Type B pancreatic cell (in vitro differentiated cells): ENCODE data around the gene DNAI1. TPM values are rescaled to one million over a fixed set of nuclear protein-coding genes. Genes with fewer than 3 reads are reported as not detected.

Source experiments
- DNase-seq: peaks from one replicate; pipeline ENCODE4 v3.0.0; 2021; ENCODE audit warnings: mixed read lengths; ENCODE audit not compliant: unreplicated experiment; ENCODE audit errors: extremely low spot score
- H3K27ac Mint-ChIP-seq: 2 replicates; pipeline ENCODE4 v1.8.0; 2021; ENCODE audit warnings: mild to moderate bottlenecking, mixed read lengths
- H3K27me3 Mint-ChIP-seq: 2 replicates; pipeline ENCODE4 v1.8.0; 2021; ENCODE audit warnings: mixed read lengths
- H3K36me3 Mint-ChIP-seq: 2 replicates; pipeline ENCODE4 v1.8.0; 2021; ENCODE audit warnings: mixed read lengths
- H3K4me1 Mint-ChIP-seq: one replicate; pipeline ENCODE4 v1.8.0; 2021; ENCODE audit warnings: mixed read lengths; ENCODE audit not compliant: unreplicated experiment
- H3K4me3 Mint-ChIP-seq: 2 replicates; pipeline ENCODE4 v1.8.0; 2021; ENCODE audit warnings: mild to moderate bottlenecking, mixed read lengths
- H3K9me3 Mint-ChIP-seq: 2 replicates; pipeline ENCODE4 v1.8.0; 2021; ENCODE audit warnings: mixed read lengths
- total RNA-seq: library from RNA; stranded (reverse); gene quantifications from 2 replicates; pipeline ENCODE4 v1.2.1, GENCODE V29; 2021; ENCODE audit warnings: low replicate concordance
- TF ChIP-seq, protein P1 (sequence below): fragments of 200-600 bp; sonication (generic); conservative IDR thresholded peaks from 2 replicates; pipeline ENCODE4 v1.5.0; 2021; ENCODE audit warnings: antibody characterized with exemption, mild to moderate bottlenecking

DNAI1 gene
- total RNA-seq, 1 donor from 2014 or later = 4.4 TPM

GRCh38 chr9:34558919-34559623 is 100.5 kb downstream of the DNAI1 start:
- H3K9me3 Mint-ChIP-seq = peaks cover 5% of the 10 kb centered on the region
- peaks cover 20% of the 10 kb centered on the region for H3K36me3 Mint-ChIP-seq
- H3K4me3 Mint-ChIP-seq = no peak overlapping the region
- TF ChIP-seq, protein P1, sequence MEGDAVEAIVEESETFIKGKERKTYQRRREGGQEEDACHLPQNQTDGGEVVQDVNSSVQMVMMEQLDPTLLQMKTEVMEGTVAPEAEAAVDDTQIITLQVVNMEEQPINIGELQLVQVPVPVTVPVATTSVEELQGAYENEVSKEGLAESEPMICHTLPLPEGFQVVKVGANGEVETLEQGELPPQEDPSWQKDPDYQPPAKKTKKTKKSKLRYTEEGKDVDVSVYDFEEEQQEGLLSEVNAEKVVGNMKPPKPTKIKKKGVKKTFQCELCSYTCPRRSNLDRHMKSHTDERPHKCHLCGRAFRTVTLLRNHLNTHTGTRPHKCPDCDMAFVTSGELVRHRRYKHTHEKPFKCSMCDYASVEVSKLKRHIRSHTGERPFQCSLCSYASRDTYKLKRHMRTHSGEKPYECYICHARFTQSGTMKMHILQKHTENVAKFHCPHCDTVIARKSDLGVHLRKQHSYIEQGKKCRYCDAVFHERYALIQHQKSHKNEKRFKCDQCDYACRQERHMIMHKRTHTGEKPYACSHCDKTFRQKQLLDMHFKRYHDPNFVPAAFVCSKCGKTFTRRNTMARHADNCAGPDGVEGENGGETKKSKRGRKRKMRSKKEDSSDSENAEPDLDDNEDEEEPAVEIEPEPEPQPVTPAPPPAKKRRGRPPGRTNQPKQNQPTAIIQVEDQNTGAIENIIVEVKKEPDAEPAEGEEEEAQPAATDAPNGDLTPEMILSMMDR = no peak
- peaks cover 44% of the 10 kb centered on the region for H3K27me3 Mint-ChIP-seq
- DNase-seq = no peak
- H3K4me1 Mint-ChIP-seq = peaks cover 64% of the 10 kb centered on the region
- H3K27ac Mint-ChIP-seq = peak overlapping the region; percentile 34

DNA sequence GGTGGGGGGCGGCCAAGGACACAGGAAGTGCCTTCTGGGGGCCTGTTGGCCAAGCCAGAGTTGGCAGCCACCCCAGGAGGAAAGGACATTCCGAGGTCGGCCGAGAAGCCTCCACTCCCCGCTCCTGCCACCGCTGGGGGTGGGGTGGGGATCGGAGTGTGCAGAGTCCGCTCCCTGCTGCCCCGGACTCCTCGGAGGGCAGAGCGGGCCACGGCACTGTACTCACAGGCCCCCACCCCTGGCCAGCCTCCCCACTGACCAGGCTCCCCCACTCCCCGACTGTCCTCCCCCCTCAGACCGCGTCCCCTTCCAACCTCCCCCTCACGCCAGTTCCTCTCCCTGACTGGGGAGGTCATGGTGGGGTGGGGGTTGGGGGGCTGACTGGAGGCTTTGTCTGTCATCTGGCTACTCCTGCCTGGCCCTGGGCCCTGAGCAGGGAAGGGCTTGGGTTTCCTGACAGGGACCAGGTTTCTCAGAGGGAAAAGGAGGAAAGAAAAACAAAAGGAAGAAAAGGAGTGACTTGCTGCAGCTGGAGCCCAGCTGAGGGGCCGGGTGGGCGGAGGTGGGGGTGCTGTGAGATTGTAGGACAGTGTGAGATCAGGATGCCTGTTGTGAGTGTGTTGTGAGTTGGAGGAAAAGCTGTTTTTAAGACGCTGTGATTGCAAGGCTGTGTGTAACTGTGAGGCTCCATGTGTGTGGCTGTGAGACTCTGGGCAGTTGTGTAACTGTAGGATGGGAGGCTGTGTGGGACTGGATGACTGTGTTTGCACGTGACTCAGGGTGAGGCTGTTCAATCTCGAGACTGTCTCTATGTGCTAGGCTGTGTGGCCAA is 101.2 kb downstream of the DNAI1 start:
- TF ChIP-seq, protein P1 = no peak
- peak overlapping the region; percentile 54 for H3K4me3 Mint-ChIP-seq
- DNase-seq = no peak
- peaks cover 5% of the 10 kb centered on the region for H3K9me3 Mint-ChIP-seq
- H3K4me1 Mint-ChIP-seq = peaks cover 62% of the 10 kb centered on the region
- peaks cover 49% of the 10 kb centered on the region for H3K27me3 Mint-ChIP-seq
- peaks cover 17% of the 10 kb centered on the region for H3K36me3 Mint-ChIP-seq
- peak overlapping the region; percentile 47 for H3K27ac Mint-ChIP-seq

- DNase-seq = no peak
- H3K9me3 Mint-ChIP-seq = peaks cover 5% of the 10 kb centered on the region
- H3K27ac Mint-ChIP-seq = peak overlapping the region; percentile 18
- TF ChIP-seq, protein P1 = no peak
- H3K4me3 Mint-ChIP-seq = peak overlapping the region; percentile 54
- peaks cover 49% of the 10 kb centered on the region for H3K27me3 Mint-ChIP-seq
- peaks cover 62% of the 10 kb centered on the region for H3K4me1 Mint-ChIP-seq
- peaks cover 16% of the 10 kb centered on the region for H3K36me3 Mint-ChIP-seq
These were observed 102.1 kb downstream of the DNAI1 start for GRCh38 chr9:34560599-34561214.

- peaks cover 57% of the 10 kb centered on the region for H3K4me1 Mint-ChIP-seq
- peaks cover 16% of the 10 kb centered on the region for H3K36me3 Mint-ChIP-seq
- no peak overlapping the region for H3K27ac Mint-ChIP-seq
- H3K4me3 Mint-ChIP-seq = no peak overlapping the region
- DNase-seq = no peak
- peaks cover 47% of the 10 kb centered on the region for H3K27me3 Mint-ChIP-seq
- TF ChIP-seq, protein P1 = peak; percentile 81
- peaks cover 5% of the 10 kb centered on the region for H3K9me3 Mint-ChIP-seq
These were observed 103.6 kb downstream of the DNAI1 start for GRCh38 chr9:34562135-34562745.

DNA sequence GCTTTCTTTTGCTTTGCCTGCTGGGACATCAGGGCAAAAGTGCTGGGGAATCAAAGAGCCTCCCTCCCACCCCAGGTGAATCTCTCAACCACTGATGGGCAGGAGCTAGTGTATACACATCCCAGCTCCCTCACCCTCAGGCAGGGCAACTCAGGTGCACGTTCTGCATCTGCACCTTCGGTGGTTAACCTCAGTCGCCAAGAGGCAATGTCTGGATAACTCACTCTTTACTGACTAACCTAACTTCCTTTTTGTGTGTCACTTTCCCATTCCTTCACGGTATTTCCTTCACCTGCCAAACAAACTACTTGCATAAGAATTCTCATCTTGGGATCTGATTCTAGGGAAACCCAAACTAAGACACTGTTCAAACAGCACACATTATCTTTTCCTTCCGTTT is 104.7 kb downstream of the DNAI1 start:
- no peak overlapping the region for H3K27ac Mint-ChIP-seq
- H3K4me3 Mint-ChIP-seq = no peak overlapping the region
- peaks cover 19% of the 10 kb centered on the region for H3K36me3 Mint-ChIP-seq
- H3K4me1 Mint-ChIP-seq = peaks cover 52% of the 10 kb centered on the region
- no peak for DNase-seq
- H3K27me3 Mint-ChIP-seq = peaks cover 47% of the 10 kb centered on the region
- peaks cover 5% of the 10 kb centered on the region for H3K9me3 Mint-ChIP-seq
- TF ChIP-seq, protein P1 = no peak
